ENCODE measurements around the gene BACE1.
"Not testable (repeated sequence)": the region's sequence is repeated elsewhere in the genome, so short reads cannot be mapped to it uniquely, and the experiment has no call there.

The BACE1 gene

GRCh38 chr11:117273550-117274289, 42.3 kb downstream of the BACE1 start:
- DNase-seq (ENCODE audit: low read depth) = no peak

- DNase-seq (ENCODE audit: low read depth) = not testable (repeated sequence)
Measured at GRCh38 chr11:117272175-117272574, 43.9 kb downstream of the BACE1 start.

- DNase-seq (ENCODE audit: low read depth) = no peak
Measured at GRCh38 chr11:117271208-117271607, 44.8 kb downstream of the BACE1 start.

- DNase-seq (ENCODE audit: low read depth) = no peak
Measured at GRCh38 chr11:117269856-117270255, 46.2 kb downstream of the BACE1 start.

- DNase-seq (ENCODE audit: low read depth) = no peak
Measured at GRCh38 chr11:117265745-117266144, 50.3 kb downstream of the BACE1 start.

- DNase-seq (ENCODE audit: low read depth) = not testable (repeated sequence)
Measured at GRCh38 chr11:117264624-117265323, 51.3 kb downstream of the BACE1 start.

GRCh38 chr11:117259417-117259816, 56.6 kb downstream of the BACE1 start:
- no peak for DNase-seq (ENCODE audit: low read depth)

GRCh38 chr11:117258576-117258975, 57.5 kb downstream of the BACE1 start:
- no peak for DNase-seq (ENCODE audit: low read depth)

GRCh38 chr11:117256573-117256972, 59.5 kb downstream of the BACE1 start:
- DNase-seq (ENCODE audit: low read depth) = no peak

- DNase-seq (ENCODE audit: low read depth) = no peak
Measured at GRCh38 chr11:117255966-117256365, 60.1 kb downstream of the BACE1 start.

- DNase-seq (ENCODE audit: low read depth) = no peak
Measured at GRCh38 chr11:117251506-117251905, 64.5 kb downstream of the BACE1 start.

GRCh38 chr11:117249571-117249970, 66.5 kb downstream of the BACE1 start:
- DNase-seq (ENCODE audit: low read depth) = no peak

- no peak for DNase-seq (ENCODE audit: low read depth)
Measured at GRCh38 chr11:117248341-117248740, 67.7 kb downstream of the BACE1 start.

GRCh38 chr11:117239295-117239694, 76.8 kb downstream of the BACE1 start:
- DNase-seq (ENCODE audit: low read depth) = no peak

- no peak for DNase-seq (ENCODE audit: low read depth)
Measured at GRCh38 chr11:117238221-117238620, 77.8 kb downstream of the BACE1 start.

Measured in activated T-cell treated with anti-CD3 and anti-CD28 coated beads for 48 hours (primary cell).